Parathyroid adenoma (tissue), 2 donors: ENCODE data around the gene DLG1.

ENCODE experiments used
- H2AFZ ChIP-seq: fragments of 300-600 bp; sonication (generic); one replicate; pipeline ENCODE4 v1.7.0; 2017; ENCODE audit warnings: antibody characterized with exemption, mild to moderate bottlenecking
- H3K27ac ChIP-seq: fragments of 300-600 bp; sonication (generic); one replicate; pipeline ENCODE4 v1.7.0; 2017
- H3K27me3 ChIP-seq: fragments of 300-600 bp; sonication (generic); one replicate; pipeline ENCODE4 v1.7.0; 2017; ENCODE audit warnings: low read length; ENCODE audit not compliant: control insufficient read depth, insufficient read depth
- H3K36me3 ChIP-seq: fragments of 300-600 bp; sonication (generic); one replicate; pipeline ENCODE4 v1.7.0; 2017; ENCODE audit warnings: low read length; ENCODE audit not compliant: control insufficient read depth, insufficient read depth
- H3K4me1 ChIP-seq: fragments of 300-600 bp; sonication (generic); one replicate; pipeline ENCODE4 v1.7.0; 2017; ENCODE audit warnings: control low read depth
- H3K4me2 ChIP-seq: fragments of 300-600 bp; sonication (generic); one replicate; pipeline ENCODE4 v1.7.0; 2017; ENCODE audit warnings: low read length
- H3K4me3 ChIP-seq: fragments of 300-600 bp; sonication (generic); one replicate; pipeline ENCODE4 v1.7.0; 2017; ENCODE audit warnings: low read depth, low read length
- H3K79me2 ChIP-seq: fragments of 300-600 bp; sonication (generic); one replicate; pipeline ENCODE4 v1.7.0; 2017; ENCODE audit warnings: control low read depth
- H3K9ac ChIP-seq: fragments of 300-600 bp; sonication (generic); one replicate; pipeline ENCODE4 v1.7.0; 2017; ENCODE audit warnings: mild to moderate bottlenecking
- H3K9me3 ChIP-seq: fragments of 300-600 bp; sonication (generic); one replicate; pipeline ENCODE4 v1.7.0; 2017; ENCODE audit warnings: low read length; ENCODE audit not compliant: control insufficient read depth
- TF ChIP-seq, protein P1 (sequence below): fragments of 300-600 bp; sonication (generic); IDR thresholded peaks from one replicate; pipeline ENCODE4 v1.7.0; 2017; ENCODE audit warnings: antibody characterized with exemption, mild to moderate bottlenecking
- donor health status: primary hyperparathyroidism.

The DLG1 gene

DNA sequence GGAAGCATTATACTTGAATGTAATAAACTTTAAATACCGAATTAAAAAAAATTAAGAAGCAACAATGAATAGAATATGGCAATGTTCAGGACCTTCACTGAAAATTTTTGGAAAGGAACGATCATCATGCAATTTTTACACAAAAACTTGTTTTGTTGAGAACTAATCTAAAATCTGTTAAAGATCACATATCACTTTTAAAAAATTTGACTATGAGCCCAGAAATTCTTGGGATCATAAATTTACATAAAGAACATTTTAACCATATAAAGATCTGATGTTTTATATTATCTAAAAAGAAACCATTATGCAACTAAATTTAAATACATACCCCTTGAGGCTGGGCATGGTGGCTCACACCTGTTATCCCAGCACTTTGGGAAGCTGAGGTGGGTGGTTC lies 192.6 kb downstream of the DLG1 start:
- no peak overlapping the region for H3K27ac ChIP-seq
- no peaks in the 10 kb centered on the region for H3K27me3 ChIP-seq
- H3K79me2 ChIP-seq, result no peaks in the 10 kb centered on the region
- no peaks in the 10 kb centered on the region for H3K36me3 ChIP-seq
- H3K4me1 ChIP-seq, result peaks cover 13% of the 10 kb centered on the region
- TF ChIP-seq, protein P1, sequence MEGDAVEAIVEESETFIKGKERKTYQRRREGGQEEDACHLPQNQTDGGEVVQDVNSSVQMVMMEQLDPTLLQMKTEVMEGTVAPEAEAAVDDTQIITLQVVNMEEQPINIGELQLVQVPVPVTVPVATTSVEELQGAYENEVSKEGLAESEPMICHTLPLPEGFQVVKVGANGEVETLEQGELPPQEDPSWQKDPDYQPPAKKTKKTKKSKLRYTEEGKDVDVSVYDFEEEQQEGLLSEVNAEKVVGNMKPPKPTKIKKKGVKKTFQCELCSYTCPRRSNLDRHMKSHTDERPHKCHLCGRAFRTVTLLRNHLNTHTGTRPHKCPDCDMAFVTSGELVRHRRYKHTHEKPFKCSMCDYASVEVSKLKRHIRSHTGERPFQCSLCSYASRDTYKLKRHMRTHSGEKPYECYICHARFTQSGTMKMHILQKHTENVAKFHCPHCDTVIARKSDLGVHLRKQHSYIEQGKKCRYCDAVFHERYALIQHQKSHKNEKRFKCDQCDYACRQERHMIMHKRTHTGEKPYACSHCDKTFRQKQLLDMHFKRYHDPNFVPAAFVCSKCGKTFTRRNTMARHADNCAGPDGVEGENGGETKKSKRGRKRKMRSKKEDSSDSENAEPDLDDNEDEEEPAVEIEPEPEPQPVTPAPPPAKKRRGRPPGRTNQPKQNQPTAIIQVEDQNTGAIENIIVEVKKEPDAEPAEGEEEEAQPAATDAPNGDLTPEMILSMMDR, result no peak
- no peak overlapping the region for H3K9ac ChIP-seq
- H2AFZ ChIP-seq, result no peak overlapping the region
- no peak overlapping the region for H3K4me2 ChIP-seq
- H3K9me3 ChIP-seq, result no peaks in the 10 kb centered on the region
- H3K4me3 ChIP-seq, result no peak overlapping the region

DNA sequence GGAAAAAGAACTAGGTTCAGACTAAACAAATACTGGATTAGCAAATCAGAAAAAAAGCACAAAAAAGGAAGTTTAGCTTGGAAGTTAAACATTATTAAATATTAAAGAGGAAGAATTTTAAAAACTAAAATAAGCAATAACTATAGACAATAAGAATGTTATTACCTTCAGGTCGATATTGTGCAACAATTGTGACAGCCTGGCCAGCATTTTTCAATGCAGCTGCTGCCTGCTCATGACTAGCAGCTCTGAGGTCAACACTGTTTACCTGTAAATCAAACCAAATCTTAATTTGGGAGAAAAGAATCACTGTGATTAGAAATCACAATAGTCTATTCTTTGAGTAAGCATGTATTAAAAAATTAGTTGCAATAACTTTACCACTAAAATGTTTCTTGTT lies 193.7 kb downstream of the DLG1 start:
- Histone ChIP-seq H3K4me1 (peaks cover 13% of the 10 kb centered on the region), H3K27ac (no peak overlapping the region), H3K79me2 (no peaks in the 10 kb centered on the region), H3K4me3 (no peak overlapping the region), H3K36me3 (no peaks in the 10 kb centered on the region), H2AFZ (no peak overlapping the region), H3K4me2 (no peak overlapping the region), H3K9ac (no peak overlapping the region), H3K27me3 (no peaks in the 10 kb centered on the region), H3K9me3 (no peaks in the 10 kb centered on the region)
- TF ChIP-seq, protein P1, result no peak

DNA sequence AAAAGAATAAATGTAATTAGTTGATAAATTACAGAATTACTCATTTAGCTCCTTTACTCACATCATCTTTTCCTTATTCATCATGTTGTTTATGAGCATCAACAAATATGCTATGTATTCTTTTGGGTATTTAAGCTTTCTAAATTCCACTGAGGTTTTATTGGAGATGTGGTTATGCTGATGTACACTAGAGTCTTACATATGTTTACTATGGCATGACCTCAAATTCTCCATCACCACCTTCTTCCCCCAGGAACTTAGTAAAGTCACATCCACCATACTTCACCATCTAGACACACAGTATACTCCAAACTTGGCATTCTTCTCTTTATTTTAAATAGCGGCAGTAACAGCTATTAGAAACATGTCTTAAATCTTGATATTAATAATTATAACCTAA lies 194.6 kb downstream of the DLG1 start:
- Histone ChIP-seq H3K9ac (no peak overlapping the region), H3K27me3 (no peaks in the 10 kb centered on the region), H3K36me3 (no peaks in the 10 kb centered on the region), H3K9me3 (no peaks in the 10 kb centered on the region), H3K27ac (no peak overlapping the region), H3K4me2 (no peak overlapping the region), H3K4me3 (no peak overlapping the region), H3K79me2 (no peaks in the 10 kb centered on the region), H3K4me1 (peaks cover 13% of the 10 kb centered on the region), H2AFZ (no peak overlapping the region)
- TF ChIP-seq, protein P1, result no peak

DNA sequence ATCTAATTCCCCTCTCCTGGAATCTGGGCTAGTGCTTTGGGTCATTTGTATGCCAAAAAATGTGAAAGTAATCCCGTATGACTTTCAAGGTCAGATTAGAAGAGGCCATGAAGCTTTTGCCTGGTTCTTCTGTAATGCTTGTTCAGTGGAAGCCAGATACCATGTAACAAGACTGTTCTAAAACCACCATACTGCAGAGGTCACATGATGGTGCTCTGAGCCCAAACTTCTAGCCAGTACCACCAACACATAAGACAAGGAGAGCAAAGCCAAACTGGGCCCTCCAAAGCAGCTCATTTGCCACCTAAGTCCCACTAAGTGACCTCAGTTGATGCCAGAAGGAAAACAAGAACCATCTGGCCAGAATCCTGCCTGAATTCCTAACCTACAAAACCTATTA lies 204.5 kb downstream of the DLG1 start:
- Histone ChIP-seq H3K4me3 (no peak overlapping the region), H3K4me2 (no peak overlapping the region), H3K36me3 (no peaks in the 10 kb centered on the region), H3K27ac (peak overlapping the region; percentile 15), H3K9me3 (no peaks in the 10 kb centered on the region), H3K4me1 (peaks cover 4% of the 10 kb centered on the region), H3K27me3 (no peaks in the 10 kb centered on the region), H2AFZ (peak overlapping the region; percentile 22), H3K9ac (no peak overlapping the region), H3K79me2 (no peaks in the 10 kb centered on the region)
- TF ChIP-seq, protein P1, result no peak

DNA sequence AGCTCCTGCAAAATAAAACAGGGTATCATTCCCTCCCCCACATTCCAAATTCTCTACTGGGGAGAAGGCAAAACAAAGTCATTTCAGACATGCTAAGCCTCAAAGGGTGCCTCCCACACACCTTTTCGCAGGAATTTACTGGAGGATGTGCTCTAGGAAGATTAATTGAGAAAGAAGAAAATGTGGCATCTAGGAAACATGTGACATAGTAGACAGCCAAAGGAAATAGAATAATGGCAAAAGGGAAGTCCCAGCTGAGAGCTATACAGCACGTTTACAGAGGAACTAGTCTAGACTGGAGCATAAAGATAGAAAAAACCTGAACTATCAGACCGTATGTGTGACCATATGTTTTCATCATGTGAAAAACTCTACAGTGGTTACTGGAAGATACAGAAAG lies 210.0 kb downstream of the DLG1 start:
- H3K27ac ChIP-seq, result no peak overlapping the region
- TF ChIP-seq, protein P1, result no peak
- no peak overlapping the region for H3K4me2 ChIP-seq

More for the DNA sequence above, 210.0 kb downstream of the DLG1 start:
- Histone ChIP-seq H3K27me3 (no peaks in the 10 kb centered on the region), H3K79me2 (no peaks in the 10 kb centered on the region), H3K9me3 (no peaks in the 10 kb centered on the region), H3K36me3 (no peaks in the 10 kb centered on the region), H3K9ac (no peak overlapping the region), H3K4me3 (no peak overlapping the region), H3K4me1 (no peaks in the 10 kb centered on the region), H2AFZ (no peak overlapping the region)
